ENCODE data around the gene CCDC85A.

GRCh38 chr2:56286936-56287335 is 103.1 kb downstream of the CCDC85A start:
- TF ChIP-seq, protein P1, sequence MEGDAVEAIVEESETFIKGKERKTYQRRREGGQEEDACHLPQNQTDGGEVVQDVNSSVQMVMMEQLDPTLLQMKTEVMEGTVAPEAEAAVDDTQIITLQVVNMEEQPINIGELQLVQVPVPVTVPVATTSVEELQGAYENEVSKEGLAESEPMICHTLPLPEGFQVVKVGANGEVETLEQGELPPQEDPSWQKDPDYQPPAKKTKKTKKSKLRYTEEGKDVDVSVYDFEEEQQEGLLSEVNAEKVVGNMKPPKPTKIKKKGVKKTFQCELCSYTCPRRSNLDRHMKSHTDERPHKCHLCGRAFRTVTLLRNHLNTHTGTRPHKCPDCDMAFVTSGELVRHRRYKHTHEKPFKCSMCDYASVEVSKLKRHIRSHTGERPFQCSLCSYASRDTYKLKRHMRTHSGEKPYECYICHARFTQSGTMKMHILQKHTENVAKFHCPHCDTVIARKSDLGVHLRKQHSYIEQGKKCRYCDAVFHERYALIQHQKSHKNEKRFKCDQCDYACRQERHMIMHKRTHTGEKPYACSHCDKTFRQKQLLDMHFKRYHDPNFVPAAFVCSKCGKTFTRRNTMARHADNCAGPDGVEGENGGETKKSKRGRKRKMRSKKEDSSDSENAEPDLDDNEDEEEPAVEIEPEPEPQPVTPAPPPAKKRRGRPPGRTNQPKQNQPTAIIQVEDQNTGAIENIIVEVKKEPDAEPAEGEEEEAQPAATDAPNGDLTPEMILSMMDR (IDR thresholded peaks at IDR 0.05): no peak
- TF ChIP-seq, protein P2, sequence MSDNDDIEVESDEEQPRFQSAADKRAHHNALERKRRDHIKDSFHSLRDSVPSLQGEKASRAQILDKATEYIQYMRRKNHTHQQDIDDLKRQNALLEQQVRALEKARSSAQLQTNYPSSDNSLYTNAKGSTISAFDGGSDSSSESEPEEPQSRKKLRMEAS (IDR thresholded peaks at IDR 0.05; ENCODE audit: low read depth): no peak
- TF ChIP-seq YY1 (IDR thresholded peaks at IDR 0.05; ENCODE audit: low read depth) (no peak), SIN3A (IDR thresholded peaks at IDR 0.05; ENCODE audit: borderline replicate concordance, low read depth, low read length) (no peak), EP300 (IDR thresholded peaks at IDR 0.05; ENCODE audit: borderline replicate concordance in 1 of 2, low read depth in 1 of 2, low read length in 1 of 2) (no peak), TCF12 (IDR thresholded peaks at IDR 0.05) (no peak), RAD21 (IDR thresholded peaks at IDR 0.05; ENCODE audit: low read length) (no peak)
- TF ChIP-seq, protein P3, sequence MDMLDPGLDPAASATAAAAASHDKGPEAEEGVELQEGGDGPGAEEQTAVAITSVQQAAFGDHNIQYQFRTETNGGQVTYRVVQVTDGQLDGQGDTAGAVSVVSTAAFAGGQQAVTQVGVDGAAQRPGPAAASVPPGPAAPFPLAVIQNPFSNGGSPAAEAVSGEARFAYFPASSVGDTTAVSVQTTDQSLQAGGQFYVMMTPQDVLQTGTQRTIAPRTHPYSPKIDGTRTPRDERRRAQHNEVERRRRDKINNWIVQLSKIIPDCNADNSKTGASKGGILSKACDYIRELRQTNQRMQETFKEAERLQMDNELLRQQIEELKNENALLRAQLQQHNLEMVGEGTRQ (IDR thresholded peaks at IDR 0.05; ENCODE audit: borderline replicate concordance, low read depth, low read length): no peak

Data from SK-N-SH (cell line).